ENCODE measurements around the gene C1orf159.

- TF ChIP-seq, protein P1, sequence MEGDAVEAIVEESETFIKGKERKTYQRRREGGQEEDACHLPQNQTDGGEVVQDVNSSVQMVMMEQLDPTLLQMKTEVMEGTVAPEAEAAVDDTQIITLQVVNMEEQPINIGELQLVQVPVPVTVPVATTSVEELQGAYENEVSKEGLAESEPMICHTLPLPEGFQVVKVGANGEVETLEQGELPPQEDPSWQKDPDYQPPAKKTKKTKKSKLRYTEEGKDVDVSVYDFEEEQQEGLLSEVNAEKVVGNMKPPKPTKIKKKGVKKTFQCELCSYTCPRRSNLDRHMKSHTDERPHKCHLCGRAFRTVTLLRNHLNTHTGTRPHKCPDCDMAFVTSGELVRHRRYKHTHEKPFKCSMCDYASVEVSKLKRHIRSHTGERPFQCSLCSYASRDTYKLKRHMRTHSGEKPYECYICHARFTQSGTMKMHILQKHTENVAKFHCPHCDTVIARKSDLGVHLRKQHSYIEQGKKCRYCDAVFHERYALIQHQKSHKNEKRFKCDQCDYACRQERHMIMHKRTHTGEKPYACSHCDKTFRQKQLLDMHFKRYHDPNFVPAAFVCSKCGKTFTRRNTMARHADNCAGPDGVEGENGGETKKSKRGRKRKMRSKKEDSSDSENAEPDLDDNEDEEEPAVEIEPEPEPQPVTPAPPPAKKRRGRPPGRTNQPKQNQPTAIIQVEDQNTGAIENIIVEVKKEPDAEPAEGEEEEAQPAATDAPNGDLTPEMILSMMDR (conservative IDR thresholded peaks at IDR 0.05; ENCODE audit: low read depth in 2 of 2) = no peak
- no peak for TF ChIP-seq POLR2AphosphoS5 (IDR thresholded peaks at IDR 0.05; ENCODE audit: low read depth)
Observed at GRCh38 chr1:1060281-1061000, 55.4 kb downstream of the C1orf159 start.
